Measurements from ENCODE around the gene GPRC5B. TPM values are rescaled to one million over a fixed set of nuclear protein-coding genes. Genes with fewer than 3 reads are reported as not detected.

The GPRC5B gene
- total RNA-seq, 1 donor from 2014 or later: 0.46 TPM

GRCh38 chr16:19841184-19841583, 43.5 kb downstream of the GPRC5B start:
- Mint-ChIP-seq H3K27me3 (ENCODE audit: unreplicated experiment) (no peaks in the 10 kb centered on the region), H3K4me1 (ENCODE audit: unreplicated experiment) (peaks cover under 1% of the 10 kb centered on the region), H3K9me3 (ENCODE audit: unreplicated experiment) (no peaks in the 10 kb centered on the region), H3K27ac (ENCODE audit: unreplicated experiment) (no peak overlapping the region), H3K36me3 (ENCODE audit: unreplicated experiment) (no peaks in the 10 kb centered on the region), H3K4me3 (ENCODE audit: unreplicated experiment) (no peak overlapping the region)
- TF ChIP-seq, protein P1, sequence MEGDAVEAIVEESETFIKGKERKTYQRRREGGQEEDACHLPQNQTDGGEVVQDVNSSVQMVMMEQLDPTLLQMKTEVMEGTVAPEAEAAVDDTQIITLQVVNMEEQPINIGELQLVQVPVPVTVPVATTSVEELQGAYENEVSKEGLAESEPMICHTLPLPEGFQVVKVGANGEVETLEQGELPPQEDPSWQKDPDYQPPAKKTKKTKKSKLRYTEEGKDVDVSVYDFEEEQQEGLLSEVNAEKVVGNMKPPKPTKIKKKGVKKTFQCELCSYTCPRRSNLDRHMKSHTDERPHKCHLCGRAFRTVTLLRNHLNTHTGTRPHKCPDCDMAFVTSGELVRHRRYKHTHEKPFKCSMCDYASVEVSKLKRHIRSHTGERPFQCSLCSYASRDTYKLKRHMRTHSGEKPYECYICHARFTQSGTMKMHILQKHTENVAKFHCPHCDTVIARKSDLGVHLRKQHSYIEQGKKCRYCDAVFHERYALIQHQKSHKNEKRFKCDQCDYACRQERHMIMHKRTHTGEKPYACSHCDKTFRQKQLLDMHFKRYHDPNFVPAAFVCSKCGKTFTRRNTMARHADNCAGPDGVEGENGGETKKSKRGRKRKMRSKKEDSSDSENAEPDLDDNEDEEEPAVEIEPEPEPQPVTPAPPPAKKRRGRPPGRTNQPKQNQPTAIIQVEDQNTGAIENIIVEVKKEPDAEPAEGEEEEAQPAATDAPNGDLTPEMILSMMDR (IDR thresholded peaks at IDR 0.05): no peak
- DNase-seq (ENCODE audit: extremely low spot score, unreplicated experiment): no peak

DNA sequence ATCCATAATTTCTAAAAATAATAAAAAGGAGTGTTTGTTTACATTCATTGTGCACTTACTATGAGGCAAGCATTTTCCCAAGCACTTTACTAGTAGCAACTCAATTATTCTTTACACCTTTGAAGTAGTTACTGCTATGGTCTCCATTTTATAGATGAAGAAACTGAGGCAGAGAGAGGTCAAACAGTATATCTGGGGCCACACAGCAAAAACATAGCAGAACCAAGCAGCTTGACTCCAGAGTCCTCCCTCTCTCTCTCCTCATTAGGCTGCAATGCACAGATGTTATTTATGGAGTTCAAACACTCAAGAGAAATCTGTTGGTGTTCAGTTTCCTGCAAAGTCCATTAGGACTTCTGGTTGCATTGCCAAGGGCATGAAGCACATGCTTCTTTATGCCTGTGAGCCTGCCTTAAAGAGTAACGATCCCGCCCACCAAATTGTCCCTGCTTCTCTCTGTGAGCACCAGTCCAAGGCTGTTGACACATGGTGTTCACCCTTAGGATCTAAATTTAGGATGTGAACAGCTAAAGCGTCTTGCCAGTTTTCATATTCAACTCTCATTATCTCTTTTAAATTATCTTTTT, 44.0 kb downstream of the GPRC5B start:
- no peak for DNase-seq (ENCODE audit: extremely low spot score, unreplicated experiment)
- Mint-ChIP-seq H3K27ac (ENCODE audit: unreplicated experiment) (no peak overlapping the region), H3K4me3 (ENCODE audit: unreplicated experiment) (no peak overlapping the region), H3K27me3 (ENCODE audit: unreplicated experiment) (no peaks in the 10 kb centered on the region), H3K9me3 (ENCODE audit: unreplicated experiment) (no peaks in the 10 kb centered on the region), H3K4me1 (ENCODE audit: unreplicated experiment) (peaks cover 4% of the 10 kb centered on the region), H3K36me3 (ENCODE audit: unreplicated experiment) (no peaks in the 10 kb centered on the region)
- TF ChIP-seq, protein P1 (IDR thresholded peaks at IDR 0.05): no peak

GRCh38 chr16:19837984-19838707, 46.5 kb downstream of the GPRC5B start:
- H3K27me3 Mint-ChIP-seq (ENCODE audit: unreplicated experiment): no peaks in the 10 kb centered on the region
- H3K4me3 Mint-ChIP-seq (ENCODE audit: unreplicated experiment): no peak overlapping the region
- peaks cover 4% of the 10 kb centered on the region for H3K4me1 Mint-ChIP-seq (ENCODE audit: unreplicated experiment)
- TF ChIP-seq, protein P1 (IDR thresholded peaks at IDR 0.05): no peak
- DNase-seq (ENCODE audit: extremely low spot score, unreplicated experiment): no peak
- H3K9me3 Mint-ChIP-seq (ENCODE audit: unreplicated experiment): no peaks in the 10 kb centered on the region
- no peaks in the 10 kb centered on the region for H3K36me3 Mint-ChIP-seq (ENCODE audit: unreplicated experiment)
- no peak overlapping the region for H3K27ac Mint-ChIP-seq (ENCODE audit: unreplicated experiment)

- H3K9me3 Mint-ChIP-seq (ENCODE audit: unreplicated experiment): no peaks in the 10 kb centered on the region
- no peak overlapping the region for H3K27ac Mint-ChIP-seq (ENCODE audit: unreplicated experiment)
- DNase-seq (ENCODE audit: extremely low spot score, unreplicated experiment): no peak
- H3K4me3 Mint-ChIP-seq (ENCODE audit: unreplicated experiment): no peak overlapping the region
- no peaks in the 10 kb centered on the region for H3K36me3 Mint-ChIP-seq (ENCODE audit: unreplicated experiment)
- TF ChIP-seq, protein P1 (IDR thresholded peaks at IDR 0.05): no peak
- H3K4me1 Mint-ChIP-seq (ENCODE audit: unreplicated experiment): peaks cover 4% of the 10 kb centered on the region
- no peaks in the 10 kb centered on the region for H3K27me3 Mint-ChIP-seq (ENCODE audit: unreplicated experiment)
Observed at GRCh38 chr16:19837331-19837980, 47.2 kb downstream of the GPRC5B start.

DNA sequence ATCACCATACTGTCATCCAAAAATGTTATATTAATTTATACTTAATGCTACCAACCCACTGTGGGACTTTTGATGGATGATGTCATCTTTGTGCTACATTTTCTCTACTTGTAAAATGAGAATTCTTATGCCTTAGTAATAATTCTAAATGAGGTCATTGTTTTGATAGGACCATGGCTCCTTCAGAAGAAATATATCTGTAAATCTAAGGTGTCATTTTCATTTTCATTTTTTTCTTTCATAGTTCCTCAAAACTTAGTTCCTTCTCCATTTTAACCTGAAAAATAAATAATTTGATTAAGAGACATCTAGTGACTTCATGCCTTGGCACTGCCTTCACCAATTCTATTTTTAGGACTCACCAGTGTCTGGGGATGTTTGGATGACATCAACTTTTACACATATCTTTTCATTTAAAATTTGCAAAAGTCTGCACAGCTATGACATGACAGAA, 48.7 kb downstream of the GPRC5B start:
- H3K4me3 Mint-ChIP-seq (ENCODE audit: unreplicated experiment): no peak overlapping the region
- DNase-seq (ENCODE audit: extremely low spot score, unreplicated experiment): no peak
- H3K9me3 Mint-ChIP-seq (ENCODE audit: unreplicated experiment): no peaks in the 10 kb centered on the region
- H3K27me3 Mint-ChIP-seq (ENCODE audit: unreplicated experiment): no peaks in the 10 kb centered on the region
- peaks cover 12% of the 10 kb centered on the region for H3K4me1 Mint-ChIP-seq (ENCODE audit: unreplicated experiment)
- no peaks in the 10 kb centered on the region for H3K36me3 Mint-ChIP-seq (ENCODE audit: unreplicated experiment)
- TF ChIP-seq, protein P1 (IDR thresholded peaks at IDR 0.05): no peak
- no peak overlapping the region for H3K27ac Mint-ChIP-seq (ENCODE audit: unreplicated experiment)
